LNCaP clone FGC (cell line): ENCODE results near the gene BNC1.

ENCODE experiments used
- DNase-seq: peaks from one replicate; pipeline ENCODE4 v3.0.0-alpha.2; 2011; ENCODE audit warnings: low read depth
- H3K4me3 ChIP-seq: 2 replicates; pipeline ENCODE4 v1.5.1; 2011; ENCODE audit warnings: mild to moderate bottlenecking, low read depth, low read length, control low read depth
- CTCF ChIP-seq: IDR thresholded peaks from 2 replicates; pipeline ENCODE4 v1.5.1; 2012; ENCODE audit warnings: mild to moderate bottlenecking; ENCODE audit not compliant: control insufficient read depth, insufficient read depth; ENCODE audit errors: extremely low read depth

BNC1 gene

GRCh38 chr15:83299462-83299861 lies 15.0 kb upstream of the BNC1 start:
- H3K4me3 ChIP-seq = no peak overlapping the region
- no peak for TF ChIP-seq CTCF
- DNase-seq = no peak

- no peak for TF ChIP-seq CTCF
- no peak overlapping the region for H3K4me3 ChIP-seq
- DNase-seq = peak; percentile 38
Measured at GRCh38 chr15:83295417-83295816, 11.0 kb upstream of the BNC1 start.

- no peak for DNase-seq
- TF ChIP-seq CTCF = no peak
Measured at GRCh38 chr15:83293201-83293600, 8.7 kb upstream of the BNC1 start.

GRCh38 chr15:83292317-83292716 lies 7.9 kb upstream of the BNC1 start:
- no peak for DNase-seq
- no peak for TF ChIP-seq CTCF

More at GRCh38 chr15:83293201-83293600, 8.7 kb upstream of the BNC1 start:
- no peak overlapping the region for H3K4me3 ChIP-seq

DNA sequence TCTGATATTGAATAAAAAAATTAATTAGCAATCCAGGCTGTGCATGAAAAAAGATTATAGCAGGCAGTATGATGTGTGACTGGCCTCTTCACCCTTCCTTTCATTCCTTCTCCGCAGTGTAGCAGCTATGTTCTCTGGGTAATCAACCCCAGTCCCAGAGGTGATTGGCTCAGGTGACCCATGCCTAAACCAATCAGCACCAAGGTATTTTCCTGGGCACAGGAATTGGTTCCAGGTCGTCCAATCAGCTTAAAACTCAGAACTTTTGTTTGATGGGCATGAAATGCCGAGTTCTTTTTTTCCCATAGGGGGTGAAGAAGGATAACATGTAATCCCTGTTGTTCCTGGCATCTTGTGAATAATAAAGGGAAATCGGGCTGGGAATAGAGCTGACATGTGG lies 5.8 kb upstream of the BNC1 start:
- DNase-seq = no peak
- no peak for TF ChIP-seq CTCF
- H3K4me3 ChIP-seq = no peak overlapping the region

More at GRCh38 chr15:83292317-83292716, 7.9 kb upstream of the BNC1 start:
- H3K4me3 ChIP-seq = no peak overlapping the region

DNA sequence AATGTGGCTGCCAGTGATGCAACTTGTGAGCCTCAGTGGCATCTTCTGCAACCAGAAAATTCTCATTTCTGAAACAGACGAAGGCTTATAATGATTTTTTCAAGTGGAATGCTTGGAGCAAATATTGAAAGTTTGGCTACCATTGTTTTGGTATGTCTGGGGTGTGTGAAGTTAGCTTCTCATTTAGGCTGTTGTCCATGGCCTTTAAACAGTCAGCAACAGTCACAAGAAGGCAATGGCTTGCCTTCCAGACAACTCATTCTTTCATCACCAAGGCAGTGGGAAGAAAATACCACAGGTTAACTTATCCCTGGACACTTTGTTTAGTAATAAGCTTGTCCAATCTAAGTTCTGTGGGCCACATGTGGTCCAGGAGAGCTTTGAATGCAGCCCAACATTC lies 4.7 kb upstream of the BNC1 start:
- no peak for TF ChIP-seq CTCF
- DNase-seq = no peak
- no peak overlapping the region for H3K4me3 ChIP-seq

GRCh38 chr15:83288381-83288801 lies 3.9 kb upstream of the BNC1 start:
- H3K4me3 ChIP-seq = no peak overlapping the region
- no peak for DNase-seq
- TF ChIP-seq CTCF = no peak
